WI38 (cell line): ENCODE data around the gene SFSWAP.
"Not testable (repeated sequence)": the region's sequence is repeated elsewhere in the genome, so short reads cannot be mapped to it uniquely, and the experiment has no call there.

ENCODE experiments used
- H3K4me3 ChIP-seq: 2 replicates; pipeline ENCODE4 v1.5.1; 2011; ENCODE audit warnings: low read depth, mild to moderate bottlenecking, control low read depth, low read length
- TF ChIP-seq, protein P1 (sequence below): IDR thresholded peaks from 2 replicates; pipeline ENCODE4 v1.5.1; 2012; ENCODE audit warnings: low read depth, mild to moderate bottlenecking, control low read depth, low read length

The SFSWAP gene

DNA sequence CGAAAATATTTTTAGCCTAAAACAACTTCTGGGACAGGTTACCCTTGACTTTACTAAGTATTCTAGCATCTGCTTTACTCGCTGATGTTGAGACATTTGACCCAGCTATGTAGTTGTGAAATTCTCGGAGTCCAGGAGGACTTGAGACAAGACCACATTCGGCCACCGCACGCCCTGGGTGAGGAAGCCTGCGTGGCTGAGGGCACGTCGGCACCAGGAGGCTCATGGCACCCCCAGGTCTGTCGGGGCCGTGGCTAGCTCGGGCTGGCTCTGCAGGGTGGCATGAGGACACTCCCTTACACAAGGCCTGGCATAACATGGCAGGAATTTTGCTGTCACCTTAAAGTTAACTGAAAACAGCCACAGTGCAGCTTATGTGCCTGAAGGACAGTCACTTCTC lies 59.2 kb downstream of the SFSWAP start:
- H3K4me3 ChIP-seq, result no peak overlapping the region
- TF ChIP-seq, protein P1, sequence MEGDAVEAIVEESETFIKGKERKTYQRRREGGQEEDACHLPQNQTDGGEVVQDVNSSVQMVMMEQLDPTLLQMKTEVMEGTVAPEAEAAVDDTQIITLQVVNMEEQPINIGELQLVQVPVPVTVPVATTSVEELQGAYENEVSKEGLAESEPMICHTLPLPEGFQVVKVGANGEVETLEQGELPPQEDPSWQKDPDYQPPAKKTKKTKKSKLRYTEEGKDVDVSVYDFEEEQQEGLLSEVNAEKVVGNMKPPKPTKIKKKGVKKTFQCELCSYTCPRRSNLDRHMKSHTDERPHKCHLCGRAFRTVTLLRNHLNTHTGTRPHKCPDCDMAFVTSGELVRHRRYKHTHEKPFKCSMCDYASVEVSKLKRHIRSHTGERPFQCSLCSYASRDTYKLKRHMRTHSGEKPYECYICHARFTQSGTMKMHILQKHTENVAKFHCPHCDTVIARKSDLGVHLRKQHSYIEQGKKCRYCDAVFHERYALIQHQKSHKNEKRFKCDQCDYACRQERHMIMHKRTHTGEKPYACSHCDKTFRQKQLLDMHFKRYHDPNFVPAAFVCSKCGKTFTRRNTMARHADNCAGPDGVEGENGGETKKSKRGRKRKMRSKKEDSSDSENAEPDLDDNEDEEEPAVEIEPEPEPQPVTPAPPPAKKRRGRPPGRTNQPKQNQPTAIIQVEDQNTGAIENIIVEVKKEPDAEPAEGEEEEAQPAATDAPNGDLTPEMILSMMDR, result no peak

DNA sequence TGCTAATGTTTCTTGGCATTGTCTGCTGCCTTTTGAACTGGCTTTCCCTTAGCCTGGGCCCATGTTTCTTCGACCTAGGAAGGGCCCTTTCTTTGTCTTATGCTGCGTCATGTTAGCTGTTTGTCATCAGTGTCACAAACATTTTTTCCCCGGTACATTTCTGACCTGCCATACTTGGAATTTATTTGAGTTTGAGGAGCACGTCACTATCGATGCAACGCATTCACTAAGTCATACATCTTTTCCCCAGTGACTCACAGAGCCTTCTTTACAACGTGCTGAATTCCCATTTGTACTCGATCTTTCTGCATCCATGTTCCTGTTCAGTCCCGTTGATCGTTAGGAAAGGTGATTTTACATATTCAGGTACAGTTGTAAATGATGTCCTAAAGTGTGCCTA lies 61.1 kb downstream of the SFSWAP start:
- no peak overlapping the region for H3K4me3 ChIP-seq
- TF ChIP-seq, protein P1, result no peak

DNA sequence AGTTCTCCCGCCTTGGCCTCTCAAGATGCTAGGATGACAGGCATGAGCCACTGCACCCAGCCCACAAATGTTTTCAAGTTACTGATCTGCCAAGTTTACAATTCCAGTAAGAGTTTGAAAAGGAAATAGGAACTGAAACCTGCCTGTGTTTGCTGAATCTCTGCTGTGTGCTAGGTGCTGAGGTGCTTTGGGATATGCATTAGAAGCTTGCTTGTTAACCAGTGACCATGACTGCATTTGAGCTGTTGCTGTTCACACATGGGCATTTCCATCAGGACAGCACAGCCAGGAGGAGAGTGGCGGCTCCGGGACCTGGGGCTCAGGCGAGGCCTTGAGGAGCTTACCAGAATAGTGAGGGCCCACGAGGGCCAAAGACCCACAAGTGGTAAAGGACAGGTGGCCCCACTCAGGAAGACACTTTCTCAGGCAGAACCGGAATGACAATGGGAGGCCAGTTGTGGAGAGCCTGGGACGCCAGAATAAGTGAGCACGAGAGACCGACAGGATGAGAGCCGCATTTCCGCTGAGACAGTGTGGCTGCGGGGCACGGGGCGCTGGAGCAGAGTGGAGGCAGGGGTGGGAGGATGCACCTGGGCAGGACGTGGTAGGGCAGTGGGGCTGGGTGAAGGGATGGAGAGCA lies 62.8 kb downstream of the SFSWAP start:
- H3K4me3 ChIP-seq, result no peak overlapping the region
- TF ChIP-seq, protein P1, result no peak

DNA sequence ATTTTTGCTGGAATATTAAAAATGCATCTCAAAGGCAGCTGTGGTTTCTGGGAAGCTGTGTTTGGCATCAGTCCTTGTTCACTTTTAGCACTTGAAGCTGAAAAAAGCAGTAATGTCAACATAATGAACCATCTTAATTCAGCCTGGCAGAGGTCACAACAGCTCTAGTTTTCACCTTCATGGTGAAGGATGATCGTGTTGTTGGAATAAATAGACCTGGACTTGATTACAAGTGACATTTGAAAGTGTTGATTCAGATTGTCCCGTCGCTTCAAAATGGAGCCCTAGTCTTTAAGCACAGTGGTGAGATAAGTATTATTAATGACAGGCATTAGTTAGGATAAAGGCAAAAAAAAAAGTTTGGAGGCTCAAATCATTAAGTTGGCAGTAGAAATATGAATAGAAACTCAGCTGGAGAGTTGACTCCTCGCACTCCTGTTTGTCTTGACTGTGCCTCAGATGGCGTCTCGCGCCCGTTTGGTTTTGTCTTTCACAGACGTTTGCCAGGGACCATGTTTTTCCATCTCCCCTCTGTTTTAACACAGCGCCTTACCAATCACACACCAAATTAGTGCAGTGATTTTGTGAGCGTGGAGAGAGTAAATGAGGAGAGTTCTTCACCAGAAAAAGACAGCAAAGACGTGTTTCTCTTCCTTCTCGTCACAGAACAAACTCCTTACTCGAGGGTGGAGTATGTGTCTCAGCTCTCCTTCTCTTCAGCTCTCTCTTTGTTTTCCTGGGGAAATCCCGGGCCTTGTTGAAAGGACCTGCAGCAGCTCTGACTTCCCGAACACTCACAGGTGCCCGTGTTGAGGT lies 63.9 kb downstream of the SFSWAP start:
- TF ChIP-seq, protein P1, result no peak
- H3K4me3 ChIP-seq, result no peak overlapping the region

DNA sequence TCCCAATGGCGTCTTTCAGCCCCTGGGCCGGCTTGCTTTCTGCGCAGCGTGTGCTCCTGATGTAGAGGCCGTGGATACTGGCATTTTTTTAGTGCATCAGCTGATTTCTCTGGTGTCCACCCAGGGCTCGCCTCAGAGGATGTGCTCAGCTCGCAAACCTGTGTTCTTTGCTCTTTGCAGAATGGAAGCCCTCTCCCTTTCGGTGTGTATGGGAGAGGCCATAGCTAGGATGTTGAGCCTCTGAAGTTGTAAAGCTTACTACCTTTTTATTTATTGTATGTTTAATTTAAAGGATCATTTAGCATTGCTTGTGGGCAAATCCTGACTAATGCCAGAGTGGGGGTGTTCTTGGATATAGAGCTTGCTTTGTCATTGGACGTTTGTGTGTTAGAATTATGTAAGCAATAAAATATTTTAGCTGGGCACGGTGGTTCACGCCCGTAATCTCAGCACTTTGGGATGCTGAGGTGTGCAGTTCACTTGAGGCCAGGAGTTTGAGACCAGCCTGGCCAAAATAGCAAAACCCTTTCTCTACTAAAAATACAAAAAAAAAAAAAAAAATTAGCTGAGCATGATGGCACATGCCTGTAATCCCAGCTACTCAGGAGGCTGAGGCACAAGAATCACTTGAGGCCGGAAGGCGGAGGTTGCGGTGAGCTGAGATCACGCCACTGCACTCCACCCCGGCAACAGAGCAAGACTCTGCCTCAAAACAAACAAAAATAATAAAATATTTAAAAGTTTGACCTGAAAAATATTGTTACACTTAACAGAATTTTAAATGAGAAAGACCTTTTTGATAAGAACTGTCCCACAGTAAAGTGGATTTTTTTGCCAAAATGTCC lies 64.7 kb downstream of the SFSWAP start:
- no peak overlapping the region for H3K4me3 ChIP-seq
- TF ChIP-seq, protein P1, result no peak

DNA sequence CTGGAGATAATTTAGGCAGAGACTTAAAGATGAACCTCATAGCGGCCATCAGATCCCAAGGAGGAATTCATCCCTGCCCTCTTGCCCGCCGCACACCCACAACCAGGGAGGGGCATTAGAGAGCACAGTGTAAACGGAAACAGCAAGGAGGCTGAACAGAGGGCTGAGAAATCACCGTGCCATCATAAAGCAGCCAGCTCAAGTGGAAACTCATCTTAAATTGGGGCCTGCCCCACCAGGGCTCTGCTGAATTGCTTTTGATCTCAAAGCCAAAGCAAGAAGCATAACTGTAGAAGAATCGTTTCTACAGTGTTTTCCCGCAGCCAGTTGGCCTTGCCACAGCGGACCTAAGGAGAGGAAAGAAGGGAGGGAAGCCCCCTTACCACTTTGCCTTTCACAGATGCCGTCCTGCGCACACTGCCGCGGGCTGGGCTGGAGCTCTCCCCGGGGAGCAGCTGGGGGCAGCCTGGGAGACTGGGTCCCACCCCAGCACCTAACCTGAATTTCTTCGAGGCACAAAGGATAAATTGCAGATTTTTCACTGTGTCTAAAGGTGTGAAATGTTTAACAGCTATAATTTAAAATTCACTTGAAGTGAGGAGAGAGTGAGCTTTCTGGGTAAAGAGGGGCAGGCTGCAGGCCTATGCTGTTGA lies 65.5 kb downstream of the SFSWAP start:
- TF ChIP-seq, protein P1, result no peak
- H3K4me3 ChIP-seq, result no peak overlapping the region

DNA sequence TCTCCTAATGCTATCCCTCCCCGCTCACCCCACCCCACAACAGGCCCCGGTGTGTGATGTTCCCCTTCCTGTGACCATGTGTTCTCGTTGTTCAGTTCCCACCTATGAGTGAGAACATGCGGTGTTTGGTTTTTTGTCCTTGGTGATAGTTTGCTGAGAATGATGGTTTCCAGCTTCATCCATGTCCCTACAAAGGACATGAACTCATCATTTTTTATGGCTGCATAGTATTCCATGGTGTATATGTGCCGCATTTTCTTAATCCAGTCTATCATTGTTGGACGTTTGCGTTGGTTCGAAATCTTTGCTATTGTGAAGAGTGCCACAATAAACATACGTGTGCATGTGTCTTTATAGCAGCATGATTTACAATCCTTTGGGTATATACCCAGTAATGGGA lies 66.4 kb downstream of the SFSWAP start:
- H3K4me3 ChIP-seq, result not testable (repeated sequence)
